AG20443 (cell line): Measurements from ENCODE around the gene C6orf89.
"Not testable (repeated sequence)": the region's sequence is repeated elsewhere in the genome, so short reads cannot be mapped to it uniquely, and the experiment has no call there.

ENCODE experiments used
- DNase-seq: peaks from one replicate; pipeline ENCODE4 v3.0.0; 2012; ENCODE audit warnings: low spot score, mixed read lengths

Gene C6orf89

GRCh38 chr6:36949076-36949475, 63.3 kb downstream of the C6orf89 start:
- DNase-seq, result not testable (repeated sequence)

- DNase-seq, result no peak
Measured at GRCh38 chr6:36949636-36950035, 63.9 kb downstream of the C6orf89 start.

GRCh38 chr6:36953931-36954261, 68.1 kb downstream of the C6orf89 start:
- DNase-seq, result no peak

GRCh38 chr6:36954262-36954931, 68.6 kb downstream of the C6orf89 start, which contains the start of gene PI16:
Gene PI16, plus strand, starts transcription at chr6:36954738. Its CDS starts 23 bp downstream, at chr6:36954761.
- DNase-seq, result no peak

- no peak for DNase-seq
Measured at GRCh38 chr6:36955136-36955535, 69.4 kb downstream of the C6orf89 start.

GRCh38 chr6:36955671-36956445, 70.1 kb downstream of the C6orf89 start:
- DNase-seq, result no peak

- no peak for DNase-seq
Measured at GRCh38 chr6:36956446-36956820, 70.7 kb downstream of the C6orf89 start.

- no peak for DNase-seq
Measured at GRCh38 chr6:36957773-36958271, 72.1 kb downstream of the C6orf89 start.

GRCh38 chr6:36958775-36959554, 73.2 kb downstream of the C6orf89 start:
- DNase-seq, result no peak

GRCh38 chr6:36959555-36960250, 74.0 kb downstream of the C6orf89 start:
- no peak for DNase-seq

- no peak for DNase-seq
Measured at GRCh38 chr6:36961441-36962435, 76.0 kb downstream of the C6orf89 start.

- peak; percentile 61 for DNase-seq
Measured at GRCh38 chr6:36962874-36963273, 77.1 kb downstream of the C6orf89 start.

- DNase-seq, result no peak
Measured at GRCh38 chr6:36963451-36964290, 77.9 kb downstream of the C6orf89 start.

GRCh38 chr6:36964349-36964748, 78.6 kb downstream of the C6orf89 start:
- DNase-seq, result no peak

- DNase-seq, result no peak
Measured at GRCh38 chr6:36964908-36965307, 79.2 kb downstream of the C6orf89 start.

GRCh38 chr6:36967301-36967700, 81.5 kb downstream of the C6orf89 start:
- no peak for DNase-seq

- no peak for DNase-seq
Measured at GRCh38 chr6:36967757-36968156, 82.0 kb downstream of the C6orf89 start.

GRCh38 chr6:36968266-36968977, 82.7 kb downstream of the C6orf89 start:
- DNase-seq, result peak; percentile 47

GRCh38 chr6:36969240-36969691, 83.5 kb downstream of the C6orf89 start:
- no peak for DNase-seq
